H1 (cell line): ENCODE results near the gene ZNF804B. TPM values are rescaled to one million over a fixed set of nuclear protein-coding genes. Genes with fewer than 3 reads are reported as not detected.

ENCODE experiments used
- CHD7 ChIP-seq: fragments of 300-600 bp; sonication (generic); IDR thresholded peaks from 2 replicates; pipeline ENCODE4 v1.7.1; 2012; ENCODE audit warnings: low read length, moderate library complexity, mild to moderate bottlenecking, inconsistent platforms; ENCODE audit not compliant: insufficient replicate concordance
- NRF1 ChIP-seq: IDR thresholded peaks from 2 replicates; pipeline ENCODE4 v1.6.1; 2011; ENCODE audit warnings: mild to moderate bottlenecking, low read depth, low read length, improper control_type of control experiment
- RAD21 ChIP-seq, 2 experiments: IDR thresholded peaks in 1 of 2; conservative IDR thresholded peaks in 1 of 2; 2 replicates each; pipeline ENCODE4 v1.6.1; 2011; ENCODE audit warnings: low read depth in 2 of 2, low read length in 2 of 2, improper control_type of control experiment in 1 of 2, inconsistent platforms in 1 of 2, mild to moderate bottlenecking in 1 of 2, moderate library complexity in 1 of 2
- RFX5 ChIP-seq: IDR thresholded peaks from 2 replicates; pipeline ENCODE4 v1.6.1; 2011; ENCODE audit warnings: low read depth, low read length, improper control_type of control experiment, borderline replicate concordance
- polyA plus RNA-seq, 7 experiments: library from polyadenylated mRNA; depleted of rRNA in 3 of 7; stranded (reverse) in 5 of 7; unstranded in 2 of 7; fragments of >200 nt in 5 of 7; fragments of 200-250 nt in 2 of 7; gene quantifications; 1 replicate in 5 of 7; 2 replicates in 1 of 7; 4 replicates in 1 of 7; pipeline versions ENCODE4 v1.2.1 to v1.2.3, GENCODE V29; 2011 to 2013; ENCODE audit warnings: missing spikeins in 2 of 7, mixed read lengths in 2 of 7
- total RNA-seq: library from RNA; stranded (reverse); fragmentation: NEBNext Ultra II Directional; extraction: Animal tissue kit (Norgen Biotek cat#: 25700); gene quantifications from 2 replicates; pipeline ENCODE4 v1.2.1, GENCODE V29; 2021

The ZNF804B gene
- total and polyA plus RNA-seq, 2 of the 8 experiments (the other 6 are each of a cell fraction or from before 2014, with no cell fraction given): not detected

GRCh38 chr7:89246196-89246595, 486.7 kb downstream of the ZNF804B start (continued):
- TF ChIP-seq CHD7: no peak
- TF ChIP-seq RAD21 (IDR thresholded peaks at IDR 0.05 in 1 of 2, conservative IDR thresholded peaks at IDR 0.05 in 1 of 2; ENCODE audit: low read depth in 2 of 2, low read length in 2 of 2): no peak
- TF ChIP-seq NRF1: no peak
- no peak for TF ChIP-seq RFX5
